GM18951 (cell line): Measurements from ENCODE around the gene AIRE.

Experiments
- POLR2A ChIP-seq: IDR thresholded peaks from 4 replicates; pipeline ENCODE4 v1.6.1; 2011; ENCODE audit warnings: mild to moderate bottlenecking; ENCODE audit not compliant: insufficient read length, insufficient read depth; ENCODE audit errors: extremely low read depth
- in situ Hi-C: fragments of 300-500 bp; cut with MboI; formaldehyde crosslinking; loops from one replicate; pipeline ENCODE4 v1.12.0; 2022; ENCODE audit warnings: low sequenced_read_pairs, mixed read lengths, inconsistent platforms; ENCODE audit not compliant: unreplicated experiment

The AIRE gene

GRCh38 chr21:44329971-44330681 is 44.5 kb downstream of the AIRE start:
- TF ChIP-seq POLR2A: no peak
- in situ Hi-C loops: no loop called here

- TF ChIP-seq POLR2A: no peak
- in situ Hi-C loops: no loop called here
Measured at GRCh38 chr21:44330698-44331097, 45.0 kb downstream of the AIRE start.

- TF ChIP-seq POLR2A: no peak
- in situ Hi-C loops: no loop called here
Measured at GRCh38 chr21:44331209-44331608, 45.5 kb downstream of the AIRE start.

- TF ChIP-seq POLR2A: no peak
- in situ Hi-C loops: no loop called here
Measured at GRCh38 chr21:44331650-44332307, 46.1 kb downstream of the AIRE start.

GRCh38 chr21:44332383-44332782 is 46.7 kb downstream of the AIRE start:
- in situ Hi-C loops: no loop called here
- TF ChIP-seq POLR2A: no peak

GRCh38 chr21:44332965-44333364 is 47.3 kb downstream of the AIRE start:
- in situ Hi-C loops: no loop called here
- no peak for TF ChIP-seq POLR2A

GRCh38 chr21:44333509-44334328 is 48.0 kb downstream of the AIRE start:
- in situ Hi-C loops: no loop called here
- no peak for TF ChIP-seq POLR2A

GRCh38 chr21:44334329-44335030 is 48.8 kb downstream of the AIRE start:
- in situ Hi-C loops: no loop called here
- no peak for TF ChIP-seq POLR2A

GRCh38 chr21:44335266-44336059 is 49.8 kb downstream of the AIRE start:
- no peak for TF ChIP-seq POLR2A
- in situ Hi-C loops: no loop called here

DNA sequence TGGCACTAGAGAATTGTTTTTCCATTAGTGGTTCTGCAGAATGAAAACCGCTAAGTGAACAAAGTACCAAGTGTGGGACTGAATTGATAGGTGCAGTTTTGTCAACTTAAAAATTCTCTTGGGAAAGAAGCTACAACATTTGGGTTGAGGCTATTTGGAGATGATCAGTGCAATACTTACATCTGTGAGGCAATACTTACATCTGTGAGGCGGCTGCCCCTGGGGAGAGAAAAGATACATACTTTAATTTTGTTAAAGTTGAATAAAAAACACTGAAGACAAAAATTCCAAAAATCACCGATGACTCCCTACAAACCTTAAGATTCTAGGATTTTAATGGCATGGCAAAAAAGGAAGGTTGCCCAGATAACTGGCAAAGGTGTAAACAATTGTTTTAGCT is 51.8 kb downstream of the AIRE start:
- in situ Hi-C loops: no loop called here

GRCh38 chr21:44337941-44338895 is 52.5 kb downstream of the AIRE start:
- TF ChIP-seq POLR2A: no peak
- in situ Hi-C loops: no loop called here

More for the DNA sequence above, 51.8 kb downstream of the AIRE start:
- TF ChIP-seq POLR2A: no peak
